Activated CD4-positive, alpha-beta T cell treated with anti-CD3 and anti-CD28 coated beads, Interleukin-2, amount 10 ng/mL, durations not matched to agents 24 days and 14 days (primary cell): ENCODE data around the gene RAD9B. TPM values are rescaled to one million over a fixed set of nuclear protein-coding genes. Genes with fewer than 3 reads are reported as not detected.
"Not testable (repeated sequence)": the region's sequence is repeated elsewhere in the genome, so short reads cannot be mapped to it uniquely, and the experiment has no call there.

Source experiments
- DNase-seq: peaks from one replicate; pipeline ENCODE4 v3.0.0; 2022
- H3K27ac Mint-ChIP-seq: one replicate; pipeline ENCODE4 v1.8.0; 2022; ENCODE audit warnings: mild to moderate bottlenecking, mixed read lengths
- H3K27me3 Mint-ChIP-seq: one replicate; pipeline ENCODE4 v1.8.0; 2022; ENCODE audit warnings: mixed read lengths
- H3K36me3 Mint-ChIP-seq: one replicate; pipeline ENCODE4 v1.8.0; 2022; ENCODE audit warnings: low read depth, mild to moderate bottlenecking, mixed read lengths
- H3K4me1 Mint-ChIP-seq: one replicate; pipeline ENCODE4 v1.8.0; 2021; ENCODE audit warnings: mixed read lengths
- H3K4me3 Mint-ChIP-seq: one replicate; pipeline ENCODE4 v1.8.0; 2022; ENCODE audit warnings: mild to moderate bottlenecking, moderate library complexity, mixed read lengths
- H3K9me3 Mint-ChIP-seq: one replicate; pipeline ENCODE4 v1.8.0; 2021; ENCODE audit warnings: mixed read lengths
- intact Hi-C: fragments of 100-400 bp; cut with micrococcal nuclease; formaldehyde crosslinking; loops from one replicate; pipeline ENCODE4 v1.15.1; 2023
- total RNA-seq: library from RNA; stranded (reverse); gene quantifications from 2 replicates; pipeline ENCODE4 v1.2.3, GENCODE V29; 2022

RAD9B gene
- total RNA-seq, 1 donor from 2014 or later, result 0.37 TPM

DNA sequence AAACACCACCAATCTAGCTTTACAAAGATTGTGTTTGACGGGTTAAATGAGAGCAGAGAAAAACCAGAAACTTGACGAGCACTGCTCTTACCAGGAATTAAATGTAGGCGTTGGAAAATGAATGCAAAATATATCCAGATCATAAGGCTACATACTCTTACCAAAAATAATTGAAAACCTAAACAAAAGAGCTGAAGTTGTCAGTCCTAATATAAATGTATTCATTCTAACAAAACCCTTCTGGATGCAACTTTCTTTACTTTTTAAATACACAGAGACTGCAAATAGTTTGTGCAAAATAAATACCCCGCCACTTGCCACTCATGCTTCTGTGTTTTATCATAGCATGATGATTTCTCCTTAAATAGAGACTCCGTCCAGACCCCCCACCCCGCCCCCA is 32.7 kb downstream of the RAD9B start:
- H3K27ac Mint-ChIP-seq, result no peak overlapping the region
- peaks cover 63% of the 10 kb centered on the region for H3K36me3 Mint-ChIP-seq
- peaks cover 35% of the 10 kb centered on the region for H3K4me1 Mint-ChIP-seq
- H3K27me3 Mint-ChIP-seq, result no peaks in the 10 kb centered on the region
- no peak for DNase-seq
- intact Hi-C loops, result no loop called here
- H3K4me3 Mint-ChIP-seq, result no peak overlapping the region
- no peaks in the 10 kb centered on the region for H3K9me3 Mint-ChIP-seq

DNA sequence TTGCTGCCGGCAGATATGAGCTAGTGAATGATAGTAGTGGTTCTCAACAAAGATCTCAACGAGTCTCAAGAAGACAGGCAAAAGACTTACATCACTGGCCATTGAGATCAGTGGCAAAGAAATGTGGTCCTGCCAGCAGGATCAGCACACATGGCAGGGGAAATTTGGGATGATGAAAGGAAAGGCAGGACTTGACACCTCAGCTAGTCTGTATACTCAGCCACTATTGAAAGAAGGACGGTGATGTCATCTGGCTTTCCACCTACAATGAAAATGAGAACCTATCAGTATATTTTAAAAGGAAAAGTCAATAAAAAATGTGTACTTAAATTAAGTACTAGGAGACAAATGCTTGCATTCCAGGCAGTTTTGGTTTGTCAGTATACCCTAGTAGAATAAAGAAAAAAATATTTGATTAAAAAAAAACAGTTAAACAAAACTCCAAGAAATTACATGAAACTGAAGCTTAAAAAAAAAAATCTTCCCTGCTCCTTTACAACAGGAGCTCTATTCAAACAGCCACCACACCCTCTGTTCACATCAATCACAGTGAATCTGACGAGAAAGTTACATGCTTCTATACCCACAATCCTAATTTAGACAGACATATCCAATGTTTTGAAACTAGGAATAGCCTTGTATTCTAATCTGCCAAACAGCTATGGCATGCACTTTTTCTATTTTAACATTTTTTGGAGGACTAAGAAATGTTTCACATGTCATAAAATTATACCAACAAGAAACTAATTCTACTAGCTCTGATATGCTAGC is 34.9 kb downstream of the RAD9B start:
- Mint-ChIP-seq H3K27me3 (no peaks in the 10 kb centered on the region), H3K4me3 (no peak overlapping the region), H3K27ac (no peak overlapping the region), H3K4me1 (peaks cover 26% of the 10 kb centered on the region), H3K9me3 (no peaks in the 10 kb centered on the region), H3K36me3 (peaks cover 52% of the 10 kb centered on the region)
- intact Hi-C loops, result no loop called here
- no peak for DNase-seq

DNA sequence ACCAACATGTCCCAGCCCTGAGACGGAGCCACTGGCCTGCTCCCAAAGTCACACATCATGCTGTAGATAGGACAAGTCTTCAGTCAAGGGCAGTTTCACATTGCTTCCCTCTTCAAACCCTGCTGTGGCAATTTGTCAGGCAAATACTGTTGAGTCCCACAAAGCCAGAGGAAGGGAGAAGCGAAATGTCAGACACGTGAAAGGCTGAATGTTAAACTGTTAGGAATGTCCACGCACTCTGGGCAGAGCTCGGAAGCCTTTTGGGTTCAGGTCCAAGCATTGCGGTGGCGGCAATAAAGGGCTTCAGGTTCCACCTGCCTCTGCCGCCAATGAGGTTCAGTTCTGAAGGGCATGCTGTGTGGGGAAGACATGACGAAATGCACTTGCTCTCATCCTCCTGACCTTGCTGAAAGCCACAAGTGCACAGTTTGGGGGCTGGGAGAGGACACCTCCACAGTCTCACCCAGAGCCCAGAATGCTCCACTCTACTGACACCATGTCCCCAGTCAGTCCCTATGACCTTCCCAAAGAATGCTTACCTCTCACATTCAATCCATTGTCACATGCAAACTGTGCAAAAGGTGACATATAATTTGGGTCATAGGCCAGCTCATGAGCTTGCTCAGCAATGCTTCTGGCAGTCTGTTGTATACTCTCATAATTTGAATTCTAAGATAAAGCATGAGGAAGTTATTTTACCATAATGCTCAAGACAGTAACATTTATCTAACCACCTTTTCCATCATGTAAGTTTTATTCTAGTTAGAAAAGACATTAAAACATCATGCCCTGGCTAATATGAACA is 35.7 kb downstream of the RAD9B start:
- Mint-ChIP-seq H3K4me1 (peaks cover 28% of the 10 kb centered on the region), H3K27ac (no peak overlapping the region), H3K36me3 (peaks cover 53% of the 10 kb centered on the region), H3K4me3 (no peak overlapping the region), H3K27me3 (no peaks in the 10 kb centered on the region), H3K9me3 (no peaks in the 10 kb centered on the region)
- DNase-seq, result no peak
- intact Hi-C loops, result no loop called here

DNA sequence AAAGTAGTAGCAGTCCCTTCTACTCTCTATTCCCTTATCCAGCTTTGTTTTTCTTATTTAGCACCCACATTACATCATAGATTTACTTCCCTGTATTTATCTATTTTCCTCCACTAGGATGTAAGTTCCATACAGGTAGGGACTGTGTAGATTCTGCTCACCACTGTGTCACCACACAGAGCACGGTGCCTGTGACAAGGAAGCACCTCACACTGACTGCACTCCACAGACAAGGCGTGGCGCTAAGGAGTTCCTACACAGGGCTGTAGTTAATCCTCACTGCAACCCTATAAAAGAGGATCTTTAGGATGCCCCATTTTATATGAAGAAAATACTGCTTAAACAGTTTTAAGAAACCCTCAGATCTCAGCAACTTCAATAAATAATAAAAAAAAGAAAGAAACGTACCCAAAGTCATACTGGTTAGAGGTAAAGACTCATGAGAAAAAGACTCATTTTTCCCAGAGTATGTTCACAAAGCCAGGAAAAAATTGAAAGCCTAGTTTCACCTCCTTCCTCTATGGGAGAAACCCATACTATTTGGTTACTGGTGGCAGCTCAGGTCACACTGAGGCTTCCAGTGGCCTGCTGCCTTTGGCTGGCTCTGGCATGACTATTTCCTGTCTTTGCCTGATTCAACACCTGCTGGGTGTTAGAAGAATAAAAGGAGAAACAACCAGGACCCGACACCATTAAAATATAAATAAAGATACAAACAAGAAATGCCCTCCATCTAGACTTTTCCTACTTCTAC is 36.9 kb downstream of the RAD9B start:
- Mint-ChIP-seq H3K27ac (peak overlapping the region; percentile 5), H3K9me3 (no peaks in the 10 kb centered on the region), H3K4me1 (peaks cover 34% of the 10 kb centered on the region), H3K36me3 (peaks cover 56% of the 10 kb centered on the region), H3K4me3 (no peak overlapping the region), H3K27me3 (no peaks in the 10 kb centered on the region)
- intact Hi-C loops, result no loop called here
- no peak for DNase-seq

DNA sequence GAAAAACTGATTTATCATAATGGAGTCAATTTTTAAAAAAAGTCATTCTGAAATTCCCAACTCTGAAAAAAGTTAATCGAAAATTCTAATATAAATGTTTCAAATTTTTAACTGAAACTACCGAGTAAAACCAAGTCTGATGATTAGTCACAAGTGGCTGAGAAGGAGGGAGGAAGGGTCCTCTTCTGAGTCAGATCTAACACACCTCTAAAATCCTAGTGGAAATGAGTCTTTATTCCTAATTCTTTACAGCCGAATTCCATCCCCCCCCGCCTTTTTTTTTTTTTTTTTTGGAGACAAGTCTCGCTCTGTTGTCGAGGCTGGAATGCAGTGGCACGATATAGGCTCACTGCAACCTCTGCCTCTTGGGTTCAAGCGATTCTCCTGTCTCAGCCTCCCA is 37.9 kb downstream of the RAD9B start:
- Mint-ChIP-seq H3K9me3 (no peaks in the 10 kb centered on the region), H3K4me1 (peaks cover 32% of the 10 kb centered on the region), H3K27me3 (no peaks in the 10 kb centered on the region), H3K27ac (no peak overlapping the region), H3K4me3 (no peak overlapping the region), H3K36me3 (peaks cover 52% of the 10 kb centered on the region)
- no peak for DNase-seq
- intact Hi-C loops, result no loop called here

DNA sequence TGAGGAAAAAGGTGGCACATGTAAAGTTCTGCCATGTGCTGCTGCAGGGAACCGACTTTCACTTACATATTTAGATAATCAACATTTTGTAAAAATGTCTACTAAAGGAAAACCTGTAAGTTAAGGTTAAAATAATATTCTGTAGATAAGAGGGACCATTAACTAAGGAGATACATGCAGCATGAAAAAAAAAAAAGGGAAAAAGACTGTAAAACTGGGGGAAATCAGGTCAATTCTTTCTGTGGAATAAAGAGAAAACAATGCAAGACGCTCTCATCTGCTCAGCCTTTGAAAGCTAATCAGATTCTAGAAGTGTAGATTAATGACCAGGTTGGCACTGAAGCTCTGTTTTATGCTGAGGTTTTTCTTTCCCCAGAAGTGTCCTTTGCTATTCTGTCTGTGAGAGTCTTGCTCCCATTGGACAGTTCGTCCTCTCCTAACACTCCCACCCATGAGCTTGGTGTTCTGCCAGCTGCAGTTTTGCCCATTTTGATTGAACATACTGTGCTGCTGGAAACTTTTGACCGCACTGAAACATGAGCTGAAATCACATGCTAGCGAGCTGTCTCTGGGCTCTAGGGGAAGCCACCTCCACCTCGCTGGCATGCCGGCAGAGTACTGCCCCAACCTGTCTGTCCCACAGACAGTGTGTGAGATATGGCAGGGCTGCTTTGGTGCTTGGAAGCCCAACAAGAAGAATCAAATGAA is 41.3 kb downstream of the RAD9B start:
- Mint-ChIP-seq H3K4me3 (no peak overlapping the region), H3K27ac (peak overlapping the region; percentile 72), H3K4me1 (peaks cover 36% of the 10 kb centered on the region), H3K36me3 (peaks cover 51% of the 10 kb centered on the region), H3K27me3 (no peaks in the 10 kb centered on the region), H3K9me3 (no peaks in the 10 kb centered on the region)
- DNase-seq, result no peak
- intact Hi-C loops, result no loop called here

DNA sequence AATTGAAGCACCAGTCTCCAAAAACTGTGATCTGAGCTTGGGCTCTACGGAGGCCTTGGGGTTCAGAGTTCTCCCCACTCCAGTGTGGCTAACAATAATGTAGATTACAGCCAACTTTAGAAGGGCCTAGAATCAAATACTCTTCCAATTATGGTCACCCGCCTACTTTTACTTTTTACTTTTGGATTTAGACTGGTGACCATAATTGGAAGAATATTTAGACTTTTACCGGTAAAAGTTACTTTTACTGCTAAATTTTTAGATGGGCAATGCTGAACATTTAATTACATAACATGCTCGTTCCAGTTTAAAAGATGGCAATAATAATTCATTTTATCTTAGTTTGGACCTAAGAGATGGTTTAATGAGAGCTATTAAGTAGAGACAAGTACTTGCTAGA is 41.8 kb downstream of the RAD9B start:
- intact Hi-C loops, result no loop called here
- Mint-ChIP-seq H3K27me3 (no peaks in the 10 kb centered on the region), H3K36me3 (peaks cover 51% of the 10 kb centered on the region)

DNA sequence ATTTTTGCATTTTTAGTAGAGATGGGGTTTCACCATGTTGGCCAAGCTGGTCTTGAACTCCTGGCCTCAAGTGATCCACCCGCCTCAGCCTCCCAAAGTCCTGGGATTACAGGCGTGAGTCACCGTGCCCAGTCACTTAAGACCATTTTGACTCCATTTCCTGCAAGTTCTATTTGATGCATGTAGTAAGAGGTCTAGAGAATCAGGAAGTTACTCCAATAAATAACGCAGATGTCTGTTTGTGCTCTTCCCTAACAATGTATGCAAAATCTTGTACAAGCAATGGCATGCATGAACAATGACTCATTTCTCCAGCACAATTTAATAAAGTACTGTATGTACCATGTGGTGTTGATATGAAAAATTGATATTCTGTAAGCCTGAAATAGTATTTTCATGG is 43.1 kb downstream of the RAD9B start:
- peaks cover 37% of the 10 kb centered on the region for H3K4me1 Mint-ChIP-seq
- intact Hi-C loops, H3K4me3 Mint-ChIP-seq, H3K9me3 Mint-ChIP-seq, H3K27me3 Mint-ChIP-seq, DNase-seq: not testable (repeated sequence)
- H3K27ac Mint-ChIP-seq, result peak overlapping the region; percentile 37
- H3K36me3 Mint-ChIP-seq, result peaks cover 48% of the 10 kb centered on the region

More for the DNA sequence above, 41.8 kb downstream of the RAD9B start:
- peaks cover 37% of the 10 kb centered on the region for H3K4me1 Mint-ChIP-seq
- no peak overlapping the region for H3K4me3 Mint-ChIP-seq
- no peak for DNase-seq
- peak overlapping the region; percentile 67 for H3K27ac Mint-ChIP-seq
- H3K9me3 Mint-ChIP-seq, result no peaks in the 10 kb centered on the region

DNA sequence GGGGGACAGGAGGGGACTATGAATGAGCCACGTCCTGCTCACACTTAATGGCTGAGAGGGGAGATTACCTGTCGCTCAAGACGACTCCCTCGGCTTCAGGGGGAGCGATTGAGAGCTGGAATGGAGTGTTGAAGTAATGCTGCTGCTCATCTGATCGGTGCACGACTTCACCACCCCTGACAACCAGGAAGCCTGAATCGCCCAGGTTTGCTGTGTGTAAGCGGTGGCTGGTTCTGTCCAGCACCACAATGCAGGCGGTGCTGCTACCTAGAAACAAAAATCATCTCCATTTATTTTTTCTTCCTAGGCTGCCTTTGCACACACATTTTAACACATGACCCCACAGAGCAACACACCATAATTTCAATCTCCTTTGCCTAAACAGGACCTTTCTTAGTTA is 43.7 kb downstream of the RAD9B start:
- peaks cover 37% of the 10 kb centered on the region for H3K4me1 Mint-ChIP-seq
- H3K9me3 Mint-ChIP-seq, result no peaks in the 10 kb centered on the region
- intact Hi-C loops, result no loop called here
- peak overlapping the region; percentile 38 for H3K27ac Mint-ChIP-seq
- no peak overlapping the region for H3K4me3 Mint-ChIP-seq
- H3K27me3 Mint-ChIP-seq, result no peaks in the 10 kb centered on the region
- peaks cover 53% of the 10 kb centered on the region for H3K36me3 Mint-ChIP-seq
- no peak for DNase-seq

DNA sequence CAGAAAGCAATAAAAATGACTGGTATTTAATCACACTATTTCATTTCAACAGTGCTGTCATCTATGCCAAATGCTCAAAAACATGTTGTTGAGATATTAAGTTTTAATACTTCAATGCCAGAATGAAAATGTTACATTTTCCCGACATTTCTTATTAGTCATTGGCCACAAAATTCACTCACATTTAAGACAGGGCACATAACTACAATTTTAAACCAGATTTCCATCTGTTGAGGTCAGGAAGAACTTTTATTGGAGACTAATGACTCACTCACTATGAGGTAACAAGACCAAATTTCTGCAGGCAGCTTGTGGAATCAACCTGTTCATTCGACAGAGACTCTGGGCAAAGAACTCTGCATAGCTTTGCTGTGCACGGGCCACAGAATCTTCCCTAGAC is 44.2 kb downstream of the RAD9B start:
- intact Hi-C loops, result no loop called here
- peak overlapping the region; percentile 22 for H3K27ac Mint-ChIP-seq
- H3K4me3 Mint-ChIP-seq, result no peak overlapping the region
- DNase-seq, result no peak
- H3K4me1 Mint-ChIP-seq, result peaks cover 37% of the 10 kb centered on the region
- H3K36me3 Mint-ChIP-seq, result peaks cover 56% of the 10 kb centered on the region
- no peaks in the 10 kb centered on the region for H3K9me3 Mint-ChIP-seq
- no peaks in the 10 kb centered on the region for H3K27me3 Mint-ChIP-seq

DNA sequence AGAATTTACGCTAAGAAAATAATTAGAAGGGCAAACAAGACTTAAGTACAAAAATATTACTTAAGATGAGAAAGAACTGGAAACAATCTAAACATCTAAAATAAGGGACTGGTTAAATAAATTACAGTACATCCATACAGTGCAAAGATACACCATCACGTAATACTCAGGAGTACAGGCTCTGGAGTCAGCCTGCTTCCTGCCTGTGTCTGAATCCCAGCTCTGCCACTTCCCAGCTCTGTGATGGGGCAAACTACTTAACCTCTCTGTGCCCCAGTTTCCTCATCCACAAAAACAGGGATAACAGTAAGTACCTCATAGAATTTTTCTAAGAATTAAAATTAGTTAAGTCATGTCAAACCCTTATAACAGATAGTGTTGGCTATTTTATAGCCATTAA is 45.0 kb downstream of the RAD9B start:
- no peaks in the 10 kb centered on the region for H3K9me3 Mint-ChIP-seq
- no peak for DNase-seq
- no peak overlapping the region for H3K4me3 Mint-ChIP-seq
- H3K4me1 Mint-ChIP-seq, result peaks cover 39% of the 10 kb centered on the region
- intact Hi-C loops, result no loop called here
- no peaks in the 10 kb centered on the region for H3K27me3 Mint-ChIP-seq
- H3K36me3 Mint-ChIP-seq, result peaks cover 59% of the 10 kb centered on the region
- peak overlapping the region; percentile 22 for H3K27ac Mint-ChIP-seq

DNA sequence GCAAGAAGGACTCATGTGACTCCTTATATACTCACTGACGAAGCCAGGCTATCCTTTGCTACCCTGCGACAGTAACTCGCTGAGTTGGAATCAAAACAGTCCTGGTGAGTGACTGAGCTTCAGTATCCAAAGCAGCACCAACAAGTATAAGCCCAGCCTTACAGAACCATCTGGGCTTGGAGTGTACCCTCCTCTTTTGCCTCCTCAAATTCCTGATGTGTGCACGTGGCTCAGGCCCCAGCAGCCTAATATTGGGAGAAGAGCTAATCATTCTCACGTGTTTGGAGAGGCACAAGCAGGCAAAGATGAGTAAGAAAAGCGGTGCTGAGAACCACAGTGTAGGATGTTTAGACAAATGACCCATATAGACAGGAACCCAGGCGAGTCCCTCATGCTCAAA is 46.5 kb downstream of the RAD9B start:
- peaks cover 49% of the 10 kb centered on the region for H3K36me3 Mint-ChIP-seq
- no peaks in the 10 kb centered on the region for H3K9me3 Mint-ChIP-seq
- no peak overlapping the region for H3K4me3 Mint-ChIP-seq
- peaks cover 31% of the 10 kb centered on the region for H3K4me1 Mint-ChIP-seq
- intact Hi-C loops, result no loop called here
- no peaks in the 10 kb centered on the region for H3K27me3 Mint-ChIP-seq
- peak overlapping the region; percentile 56 for H3K27ac Mint-ChIP-seq
- DNase-seq, result no peak

DNA sequence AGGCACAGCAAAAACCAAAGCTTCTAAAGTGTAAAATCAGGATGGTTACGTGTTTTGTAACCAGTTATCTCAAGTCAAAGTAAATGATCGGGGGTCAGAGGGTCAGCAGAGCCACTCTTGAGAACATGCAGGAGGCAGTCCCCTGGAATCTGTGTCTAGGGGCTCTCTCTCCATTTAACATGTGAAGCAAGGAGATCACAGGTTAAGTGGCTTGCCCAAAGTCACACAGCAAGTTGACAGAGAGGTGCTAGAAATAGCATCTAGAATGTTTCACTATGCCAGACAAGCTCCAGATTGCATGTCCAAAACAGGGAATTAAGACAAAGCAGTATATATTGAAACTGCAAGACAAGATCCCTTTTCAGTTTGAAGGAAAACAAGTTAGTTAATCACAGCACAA is 47.6 kb downstream of the RAD9B start:
- H3K9me3 Mint-ChIP-seq, result no peaks in the 10 kb centered on the region
- peaks cover 32% of the 10 kb centered on the region for H3K4me1 Mint-ChIP-seq
- H3K4me3 Mint-ChIP-seq, result no peak overlapping the region
- H3K27me3 Mint-ChIP-seq, result no peaks in the 10 kb centered on the region
- DNase-seq, result no peak
- H3K36me3 Mint-ChIP-seq, result peaks cover 47% of the 10 kb centered on the region
- H3K27ac Mint-ChIP-seq, result peak overlapping the region; percentile 55
- intact Hi-C loops, result loop anchor here (5.0 kb wide), 1 partner anchor 37 kb away; no protein-coding TSS in a partner anchor
